ENCODE measurements around the gene TBRG4.

TBRG4 gene

DNA sequence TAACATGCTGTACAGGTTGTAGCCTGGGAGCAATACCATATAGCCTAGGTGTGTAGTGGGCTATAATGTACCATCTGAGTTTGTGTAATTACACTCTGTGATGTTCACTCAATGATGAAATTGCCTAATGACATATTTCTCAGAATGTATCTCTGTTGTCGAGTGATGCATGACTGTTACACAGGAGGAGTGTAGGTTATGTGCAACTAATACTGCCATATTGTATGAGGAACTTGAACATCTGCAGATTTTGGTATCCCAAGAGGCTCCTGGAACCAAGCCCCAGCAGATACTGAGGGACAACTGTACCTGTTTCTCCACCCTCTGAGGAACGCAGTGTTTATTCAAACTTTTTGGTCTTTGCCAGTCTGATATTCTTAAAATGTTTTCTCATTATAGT lies 61.3 kb downstream of the TBRG4 start:
- DNase-seq: no peak
